Stimulated activated CD8-positive, alpha-beta memory T cell treated with anti-CD3 and anti-CD28 coated beads, Interleukin-15, amount 100 ng/mL, for 4 hours (primary cell): ENCODE data around the gene VWA5A.

Experiments used
- DNase-seq, 2 donors: peaks; one replicate each; pipeline ENCODE4 v3.0.0-alpha.2; 2020; ENCODE audit warnings: low read depth in 2 of 2

VWA5A gene, protein sequence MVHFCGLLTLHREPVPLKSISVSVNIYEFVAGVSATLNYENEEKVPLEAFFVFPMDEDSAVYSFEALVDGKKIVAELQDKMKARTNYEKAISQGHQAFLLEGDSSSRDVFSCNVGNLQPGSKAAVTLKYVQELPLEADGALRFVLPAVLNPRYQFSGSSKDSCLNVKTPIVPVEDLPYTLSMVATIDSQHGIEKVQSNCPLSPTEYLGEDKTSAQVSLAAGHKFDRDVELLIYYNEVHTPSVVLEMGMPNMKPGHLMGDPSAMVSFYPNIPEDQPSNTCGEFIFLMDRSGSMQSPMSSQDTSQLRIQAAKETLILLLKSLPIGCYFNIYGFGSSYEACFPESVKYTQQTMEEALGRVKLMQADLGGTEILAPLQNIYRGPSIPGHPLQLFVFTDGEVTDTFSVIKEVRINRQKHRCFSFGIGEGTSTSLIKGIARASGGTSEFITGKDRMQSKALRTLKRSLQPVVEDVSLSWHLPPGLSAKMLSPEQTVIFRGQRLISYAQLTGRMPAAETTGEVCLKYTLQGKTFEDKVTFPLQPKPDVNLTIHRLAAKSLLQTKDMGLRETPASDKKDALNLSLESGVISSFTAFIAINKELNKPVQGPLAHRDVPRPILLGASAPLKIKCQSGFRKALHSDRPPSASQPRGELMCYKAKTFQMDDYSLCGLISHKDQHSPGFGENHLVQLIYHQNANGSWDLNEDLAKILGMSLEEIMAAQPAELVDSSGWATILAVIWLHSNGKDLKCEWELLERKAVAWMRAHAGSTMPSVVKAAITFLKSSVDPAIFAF

DNA sequence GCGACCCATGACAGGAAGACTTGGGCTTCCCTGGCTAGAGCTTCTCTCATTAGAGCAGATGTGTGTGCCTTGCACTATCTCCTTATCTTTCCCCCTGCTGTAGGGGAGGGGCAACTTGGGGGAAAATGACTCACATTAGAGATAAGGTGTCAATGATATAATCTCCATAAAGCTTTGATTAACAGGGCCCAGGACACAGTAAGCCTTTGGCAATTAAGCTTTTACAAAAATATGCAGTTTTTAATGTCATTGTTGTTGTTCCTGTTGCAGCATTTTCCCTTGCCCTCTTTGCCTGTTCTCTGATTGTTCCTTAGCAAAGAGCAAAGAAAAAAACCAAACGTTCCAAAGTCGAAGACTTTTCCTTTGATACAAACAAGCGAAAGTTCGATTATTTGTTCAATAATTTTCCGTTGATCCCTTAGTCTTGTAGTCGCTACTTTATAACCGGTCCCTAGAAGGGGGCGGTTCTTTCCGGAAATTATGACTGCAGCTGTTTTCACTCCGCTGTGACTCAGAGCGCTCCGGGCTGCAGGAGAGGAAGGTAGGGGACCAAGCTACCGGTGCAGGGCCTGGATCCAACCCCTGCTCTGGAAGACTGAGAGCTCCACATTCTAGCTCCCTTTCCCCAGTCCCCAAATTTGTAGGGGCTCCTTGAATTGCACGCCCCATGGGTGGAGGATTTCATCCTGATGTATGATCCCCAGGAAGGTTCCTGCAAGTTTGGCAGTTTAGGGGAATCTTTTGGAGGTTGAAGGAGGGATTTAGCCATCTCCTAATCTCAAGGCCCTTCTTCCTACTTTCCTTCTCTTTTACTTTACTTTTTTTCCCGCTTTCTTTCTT, at the start of gene VWA5A:
TSS of gene VWA5A (plus strand) at position 509 of the 840 bp plus-strand sequence. CDS start 2,062 bp downstream, outside the sequence.
- peak; percentile 41 to 59 for DNase-seq

DNA sequence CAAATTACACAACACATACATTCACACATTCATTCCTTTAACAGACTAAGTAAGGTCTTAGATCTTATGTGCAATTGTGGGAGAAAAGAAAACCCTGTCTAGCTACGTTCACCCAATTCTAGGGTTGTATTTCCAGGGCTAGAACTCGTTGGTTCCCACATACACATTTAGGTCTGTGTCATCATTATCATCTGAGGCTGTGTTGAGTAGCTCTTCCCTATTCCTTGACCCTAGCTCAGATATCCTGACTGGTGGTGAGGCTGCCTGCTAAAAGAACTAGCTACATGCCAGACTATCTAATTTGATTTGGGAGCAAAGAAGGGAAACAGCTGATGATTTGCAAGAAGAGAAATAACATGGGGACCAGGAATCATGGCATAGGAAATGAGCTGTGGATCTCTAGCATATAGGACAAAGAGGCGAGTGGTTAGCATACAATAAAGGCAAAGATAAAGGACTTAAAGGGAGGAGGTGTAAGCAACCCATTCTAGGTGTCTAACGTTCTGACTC, 46.6 kb upstream of the VWA5A start:
- no peak for DNase-seq

DNA sequence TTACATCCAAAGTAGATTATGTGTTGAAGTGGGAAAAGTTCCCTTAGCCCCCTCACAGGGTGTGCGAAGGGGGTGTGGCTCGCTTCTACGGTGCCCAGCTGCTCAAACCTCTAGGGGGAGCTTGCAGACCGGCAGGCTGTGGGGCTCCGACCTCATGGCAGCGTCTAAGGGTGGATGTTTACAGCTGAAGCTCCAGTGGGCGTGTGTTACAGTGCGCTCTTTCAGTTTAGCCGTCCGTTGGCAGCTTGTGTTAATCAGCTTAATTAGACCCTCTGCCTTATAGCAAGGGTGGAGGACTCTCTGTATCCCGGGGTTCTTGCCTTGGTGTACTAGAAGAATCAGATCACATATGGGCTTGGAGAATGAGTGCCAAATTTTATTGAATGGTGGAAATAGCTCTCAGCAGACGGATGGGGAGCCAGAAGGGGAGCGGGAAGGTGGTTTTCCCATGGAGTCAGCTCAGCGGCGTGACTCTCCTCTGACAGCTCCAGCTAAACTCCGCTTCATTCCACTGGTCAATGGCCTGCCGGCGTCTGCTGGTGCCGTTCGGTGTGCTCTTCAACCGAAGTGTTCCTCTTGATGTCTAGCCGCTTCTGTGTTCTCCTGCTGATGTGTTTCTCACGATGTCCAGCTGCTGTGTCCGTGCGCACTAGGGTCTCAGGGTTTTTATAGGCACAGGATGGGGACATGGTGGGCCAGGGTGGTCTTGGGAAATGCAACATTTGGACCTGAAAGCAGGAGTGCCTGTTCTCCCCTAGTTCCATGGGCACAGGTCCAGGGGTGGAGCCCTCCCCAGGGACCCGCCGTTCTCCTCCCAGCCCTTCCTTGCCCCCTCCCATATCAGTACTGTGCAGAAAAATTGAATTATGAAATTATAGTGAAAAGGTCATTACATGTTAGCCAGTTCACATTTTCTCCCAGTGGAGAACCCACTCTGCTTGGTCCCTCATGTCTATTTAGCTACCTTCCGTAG, 45.5 kb upstream of the VWA5A start:
- DNase-seq = no peak

DNA sequence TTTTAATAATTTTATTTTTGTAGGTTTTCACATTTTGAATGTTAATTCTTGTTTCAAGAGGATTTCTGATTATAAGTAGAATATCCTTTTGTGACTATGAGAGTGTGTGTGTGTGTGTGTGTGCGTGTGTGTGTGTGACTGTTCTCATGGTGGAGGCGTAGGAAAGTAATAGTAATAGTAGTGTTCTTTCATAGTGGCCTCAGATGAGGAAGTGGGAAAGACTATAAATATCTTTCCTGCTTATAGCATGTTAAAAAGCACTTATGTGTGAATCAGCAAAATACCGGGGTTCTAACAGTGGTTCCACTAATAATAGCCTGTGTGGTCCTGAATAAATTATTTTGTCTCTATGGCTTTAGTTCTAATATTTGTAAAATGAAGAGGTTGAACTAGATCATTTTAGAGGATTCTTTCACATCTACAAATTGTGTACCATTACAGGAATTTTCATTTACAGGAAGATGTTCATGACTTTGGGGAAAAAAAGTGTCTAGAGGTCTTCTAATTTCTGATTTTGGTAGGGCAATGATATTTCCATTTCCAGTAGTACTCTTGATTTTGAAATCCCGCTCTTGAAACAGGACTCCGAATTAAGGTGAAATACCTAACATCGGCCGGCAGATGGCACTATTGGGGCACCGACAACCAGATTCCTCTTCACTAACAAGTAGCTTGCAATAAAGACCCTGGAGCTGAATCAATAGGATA, 44.2 kb upstream of the VWA5A start:
- peak in 1 of 2 donors; percentile 23 for DNase-seq

DNA sequence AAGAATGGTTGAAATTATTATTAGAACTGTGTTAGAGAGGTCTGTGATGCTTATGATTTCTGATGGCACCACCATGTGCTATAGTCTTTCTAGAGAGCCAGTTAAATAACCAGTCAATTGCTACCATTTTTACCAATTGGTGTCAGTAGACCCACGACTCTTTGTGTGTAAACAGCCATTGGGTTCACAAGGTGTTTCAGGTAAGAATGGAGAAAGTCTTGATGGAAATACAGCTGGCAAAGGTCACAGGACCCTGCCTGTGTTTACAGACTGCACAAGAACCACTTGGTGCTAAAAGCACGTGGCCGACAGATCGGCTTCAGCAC, 43.7 kb upstream of the VWA5A start:
- no peak for DNase-seq

DNA sequence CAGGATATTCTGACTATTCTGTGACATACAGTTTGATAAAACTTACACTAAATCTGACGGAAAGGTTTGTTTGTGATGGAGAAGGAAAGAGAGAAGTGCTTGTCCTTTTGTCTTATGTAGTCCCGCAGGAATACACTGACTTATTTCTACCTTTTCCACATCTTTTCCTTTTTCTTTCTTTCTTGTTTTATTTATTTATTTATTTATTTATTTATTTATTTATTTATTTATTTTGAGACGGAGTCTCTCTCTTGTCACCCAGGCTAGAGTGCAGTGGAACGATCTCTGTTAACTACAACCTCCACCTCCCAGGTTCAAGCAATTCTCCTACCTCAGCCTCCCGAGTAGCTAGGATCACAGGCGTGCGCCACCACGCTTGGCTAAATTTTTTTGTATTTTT, 43.1 kb upstream of the VWA5A start:
- no peak for DNase-seq

DNA sequence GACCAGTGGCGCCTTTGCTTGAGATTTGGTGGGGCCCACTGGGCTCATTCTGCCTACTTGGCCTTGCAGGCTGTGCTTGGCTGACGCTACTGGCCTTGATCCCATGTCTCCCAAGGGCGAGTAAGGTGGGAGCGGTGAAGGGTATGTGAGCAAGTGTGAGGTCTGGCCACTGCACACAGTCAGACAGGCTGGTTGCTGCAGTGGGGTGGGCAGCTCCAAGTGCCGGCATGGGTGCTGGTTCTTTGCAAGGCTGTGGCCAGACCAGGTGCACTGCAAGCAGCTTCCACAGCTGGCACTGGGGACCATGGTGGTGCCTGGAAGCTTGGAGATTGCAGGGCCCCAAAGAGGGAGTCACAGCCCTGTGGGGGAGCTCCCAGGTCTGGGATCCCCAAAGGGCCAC, 40.7 kb upstream of the VWA5A start:
- no peak for DNase-seq

DNA sequence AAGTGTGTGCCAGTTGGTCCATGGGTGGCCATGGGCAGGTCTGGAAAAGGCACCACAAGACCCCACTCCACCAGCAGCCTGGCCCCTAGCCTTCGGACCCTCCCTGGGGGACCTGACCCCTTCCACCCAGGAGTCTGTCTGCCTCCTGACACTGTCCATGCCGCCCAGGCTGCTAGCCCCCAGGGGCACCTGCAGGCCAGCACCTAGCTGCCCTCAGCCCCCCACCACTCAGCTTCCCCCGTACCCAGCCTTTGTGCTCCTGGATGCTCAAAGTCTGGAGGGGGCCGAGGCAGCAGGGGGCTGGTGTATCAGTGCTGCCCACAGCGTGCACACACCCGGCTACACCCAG, 39.8 kb upstream of the VWA5A start:
- DNase-seq = no peak

DNA sequence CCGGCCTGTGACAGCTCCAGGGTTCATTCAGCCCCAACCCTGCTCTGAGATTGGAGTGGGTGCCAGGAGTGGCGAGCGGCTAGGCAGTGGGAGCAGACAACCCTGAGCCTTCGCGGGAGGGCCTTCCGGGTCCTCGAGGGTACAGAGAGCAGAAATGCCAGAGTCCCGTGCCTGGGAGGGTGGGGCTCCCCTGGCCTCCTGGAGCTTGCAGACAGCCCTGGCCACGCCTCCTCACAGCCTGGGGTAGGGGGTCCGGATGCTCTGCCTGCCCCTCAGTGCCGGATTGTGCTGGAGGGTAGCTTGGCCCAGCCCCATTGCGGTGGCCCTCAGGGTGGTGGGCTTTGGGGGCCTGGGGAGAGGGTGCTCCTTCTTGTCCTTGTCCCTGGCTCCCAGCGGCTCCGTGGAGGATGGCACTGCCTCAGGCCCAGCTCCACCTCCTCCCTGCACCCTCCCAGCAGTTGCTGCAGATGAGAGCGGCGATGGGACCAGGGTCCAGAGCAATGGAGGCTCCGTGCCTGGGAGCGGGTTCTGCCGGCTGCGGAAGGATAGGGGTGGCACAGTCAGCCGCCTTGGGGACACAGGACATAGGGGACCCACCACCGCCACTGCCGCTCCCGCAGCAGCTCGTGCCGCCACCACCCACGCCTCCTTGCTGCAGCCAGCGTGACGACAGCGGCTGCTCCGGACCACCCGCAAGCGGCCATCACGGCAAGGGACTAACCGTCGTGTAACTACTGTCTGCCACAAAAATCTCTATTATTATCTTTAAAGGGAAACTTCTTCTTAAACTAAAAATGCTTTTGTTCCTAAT, 39.2 kb upstream of the VWA5A start:
- DNase-seq = no peak

DNA sequence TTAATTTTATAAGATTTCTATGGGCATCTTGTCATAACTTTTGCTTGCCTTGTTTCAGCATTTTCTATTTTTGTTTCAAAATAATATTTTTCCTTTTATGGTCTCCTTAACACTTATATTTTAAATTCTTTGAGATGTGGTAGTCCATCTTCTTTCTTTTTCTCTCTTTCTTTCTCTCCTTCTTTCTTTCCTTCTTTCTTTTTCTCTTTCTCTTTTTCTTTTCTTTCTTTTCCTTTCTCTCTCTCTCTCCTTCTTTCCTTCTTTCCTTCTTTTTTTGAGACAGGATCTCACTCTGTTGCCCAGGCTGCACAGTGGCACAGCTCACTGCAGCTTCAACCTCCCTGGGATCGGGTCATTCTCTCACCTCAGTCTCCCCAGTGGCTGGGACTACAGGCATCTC, 38.0 kb upstream of the VWA5A start:
- DNase-seq = no peak

DNA sequence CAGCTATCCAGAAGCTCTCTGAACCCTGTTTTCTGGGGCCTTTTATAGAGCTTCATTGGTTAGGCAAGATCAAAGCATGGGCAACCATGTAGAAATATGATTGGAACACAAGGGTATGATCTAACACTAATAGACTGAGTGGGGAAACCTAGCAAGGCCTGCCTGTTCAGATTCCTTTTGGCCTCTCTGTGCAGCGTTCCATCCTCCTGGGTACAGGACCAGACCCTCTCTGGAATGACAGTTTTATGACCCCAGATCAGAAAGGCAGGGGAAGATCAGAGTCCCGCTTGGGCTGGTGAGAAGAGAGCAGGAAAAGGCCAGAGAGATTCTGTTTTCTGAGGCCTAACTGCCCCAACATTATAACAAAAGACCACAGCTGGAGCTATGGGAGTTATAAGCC, 36.7 kb upstream of the VWA5A start:
- no peak for DNase-seq

DNA sequence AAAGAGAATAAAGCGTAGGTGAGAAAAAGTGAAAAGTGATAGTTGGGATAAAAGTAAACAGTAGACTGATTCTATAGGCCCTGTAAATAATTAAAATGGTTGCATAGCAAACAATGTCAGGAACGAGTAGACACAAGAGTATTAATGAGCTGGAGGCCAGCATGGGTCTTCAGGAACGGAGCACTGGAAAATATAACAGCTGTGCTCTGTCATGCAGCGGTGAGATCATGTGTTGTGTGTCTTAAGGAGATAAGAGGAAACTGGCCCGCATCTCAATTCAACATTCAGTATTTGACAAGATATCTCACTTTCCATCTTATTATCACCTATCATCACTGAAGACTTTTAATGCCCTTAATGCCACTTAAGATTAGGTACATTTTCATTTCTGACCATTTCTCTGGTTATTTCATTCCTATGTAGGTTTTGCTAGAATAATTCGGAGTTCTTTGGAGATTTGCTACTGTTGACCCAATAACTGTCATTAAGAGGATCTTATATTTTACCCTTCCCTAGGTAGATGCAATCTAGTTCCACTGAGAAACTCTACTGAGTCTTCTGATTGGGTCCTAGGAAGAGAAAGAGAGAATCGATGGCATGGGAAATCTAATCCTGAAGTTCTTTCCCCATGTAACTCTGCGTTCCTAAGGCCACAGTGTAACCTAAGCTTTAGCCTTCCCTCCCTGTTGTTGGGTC, 35.5 kb upstream of the VWA5A start:
- no peak for DNase-seq

DNA sequence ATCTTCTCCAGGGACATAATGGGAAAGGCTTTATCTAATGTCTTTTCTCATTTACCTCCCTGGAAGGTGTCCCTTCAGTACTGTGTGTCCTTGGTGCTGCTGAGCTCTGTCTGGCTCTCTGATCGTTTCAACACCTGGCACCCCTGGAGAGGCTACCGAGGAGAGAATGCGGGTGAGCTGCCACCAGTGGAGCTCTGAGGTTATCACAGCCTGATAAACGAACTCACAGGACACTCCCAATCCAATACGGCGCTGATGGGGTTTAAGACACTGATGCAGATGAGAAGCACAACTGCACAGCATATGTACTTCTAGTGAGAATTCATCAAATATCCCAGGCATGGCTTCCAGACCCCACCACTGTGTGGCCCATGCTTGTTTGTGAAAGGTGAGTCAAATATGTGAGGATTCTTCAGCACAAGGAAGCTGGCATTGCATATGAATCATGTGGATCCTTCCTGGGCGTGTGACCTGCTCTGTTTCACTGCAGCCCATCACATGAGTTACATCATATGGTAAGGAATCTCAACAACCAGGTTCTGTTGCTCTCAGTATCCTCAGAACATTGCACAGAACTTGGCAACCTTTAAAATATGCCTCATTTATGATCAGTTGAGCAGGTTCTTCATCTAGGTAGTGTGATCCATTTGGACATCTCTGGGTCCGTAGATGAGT, 34.8 kb upstream of the VWA5A start:
- no peak for DNase-seq

DNA sequence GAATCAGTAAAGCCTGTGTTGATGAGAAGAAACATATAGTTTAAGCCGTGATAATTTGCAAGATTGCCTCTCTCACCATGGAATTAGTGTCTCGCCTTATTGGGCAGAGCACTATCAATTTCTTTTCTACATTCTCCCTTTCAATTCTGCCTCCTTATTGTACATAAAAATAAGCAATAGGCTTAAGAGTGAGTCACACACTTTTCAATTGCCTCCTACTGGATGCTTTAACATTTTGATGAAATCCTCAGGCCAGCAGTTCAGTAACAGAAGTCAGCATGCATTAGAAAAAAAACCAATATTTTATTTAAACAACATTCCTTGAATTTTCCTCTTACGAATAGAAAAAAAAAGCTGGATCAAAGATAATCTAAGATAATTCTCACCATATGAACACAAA, 33.8 kb upstream of the VWA5A start:
- DNase-seq = no peak

DNA sequence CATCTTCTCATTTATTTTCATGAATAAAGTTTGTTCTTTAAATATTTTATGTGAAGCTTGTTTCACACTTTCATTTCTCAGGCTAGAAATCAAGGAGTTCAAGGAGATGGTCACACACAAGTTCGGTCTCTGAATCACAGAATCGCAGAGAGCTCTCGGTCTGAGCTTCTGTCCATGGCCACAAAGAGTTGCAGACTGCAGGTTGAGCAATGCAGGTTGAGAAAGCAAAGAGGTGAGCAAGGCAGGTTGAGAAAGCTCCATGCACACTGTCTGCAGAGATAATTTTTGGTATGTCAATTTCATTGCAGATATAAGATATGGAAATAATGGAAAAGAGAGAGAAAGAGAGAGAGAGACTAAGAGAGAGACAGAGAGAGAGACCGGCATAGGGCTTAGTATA, 32.9 kb upstream of the VWA5A start:
- no peak for DNase-seq

DNA sequence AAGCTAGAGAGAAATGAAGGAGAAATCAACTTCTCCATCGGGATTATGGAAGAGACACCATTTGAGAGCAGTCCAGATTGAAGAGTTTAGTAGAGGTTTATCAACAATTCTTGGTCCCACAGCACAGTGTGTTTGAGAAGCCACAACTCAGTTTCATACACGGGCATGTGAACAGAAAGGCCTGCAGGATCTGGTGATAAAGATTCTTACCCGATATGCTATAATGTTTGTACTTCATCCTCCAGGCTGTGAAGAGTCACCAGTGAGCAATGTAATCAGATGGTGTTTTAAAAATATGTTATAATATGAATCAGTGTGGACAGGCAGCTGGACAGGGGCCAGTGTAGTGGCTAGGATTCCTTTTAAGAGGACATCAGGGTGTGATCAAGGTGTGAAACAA, 29.7 kb upstream of the VWA5A start:
- no peak for DNase-seq

DNA sequence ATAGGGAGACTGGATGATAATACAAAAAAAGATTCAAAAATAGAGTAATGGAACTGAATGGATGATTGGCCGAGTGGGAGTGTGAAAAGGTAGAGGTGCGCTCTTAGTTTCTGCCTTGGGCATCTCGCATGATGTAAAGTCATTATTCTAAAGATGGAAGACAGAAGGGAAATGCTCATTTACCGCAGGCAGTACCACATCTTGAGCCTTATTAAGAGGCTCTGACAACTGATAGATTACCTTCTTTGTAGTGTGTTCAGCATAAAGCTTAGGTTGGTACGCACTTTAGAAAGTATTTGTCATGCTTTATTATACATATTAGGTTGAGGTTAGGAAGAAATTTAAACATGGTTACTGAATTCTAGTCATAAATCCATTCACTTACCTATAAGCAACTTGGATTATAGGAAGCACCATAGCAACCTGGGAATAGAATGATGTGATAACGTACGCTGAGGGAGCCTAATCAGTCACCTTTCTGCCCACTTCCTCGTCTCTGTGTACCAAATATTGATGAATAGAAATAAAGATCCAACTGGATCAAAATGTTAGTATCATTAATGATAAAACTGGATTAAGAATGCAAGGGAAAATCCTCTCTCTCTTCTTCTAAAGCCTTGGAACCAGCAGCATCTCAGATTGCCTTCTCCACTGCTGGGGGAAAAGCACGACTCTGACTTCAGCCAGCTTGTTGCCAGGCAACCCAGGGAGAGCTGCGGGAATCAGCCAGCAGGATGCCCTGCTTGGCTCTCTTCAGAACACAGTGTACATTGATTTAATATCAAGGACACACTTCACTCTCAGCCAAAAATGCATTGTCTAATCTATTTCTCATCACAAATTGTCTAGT, 29.0 kb upstream of the VWA5A start:
- DNase-seq = no peak
